Measurements from ENCODE around the gene TMEM81.

TMEM81 gene

GRCh38 chr1:205061665-205062069, 22.6 kb downstream of the TMEM81 start:
- peak; percentile 81 to 98 (median 90) for DNase-seq
- intact Hi-C loops (cut with DNase I), result loop anchor here (1.0 kb wide), 1 partner anchor 72 kb away; no protein-coding TSS in a partner anchor

DNA sequence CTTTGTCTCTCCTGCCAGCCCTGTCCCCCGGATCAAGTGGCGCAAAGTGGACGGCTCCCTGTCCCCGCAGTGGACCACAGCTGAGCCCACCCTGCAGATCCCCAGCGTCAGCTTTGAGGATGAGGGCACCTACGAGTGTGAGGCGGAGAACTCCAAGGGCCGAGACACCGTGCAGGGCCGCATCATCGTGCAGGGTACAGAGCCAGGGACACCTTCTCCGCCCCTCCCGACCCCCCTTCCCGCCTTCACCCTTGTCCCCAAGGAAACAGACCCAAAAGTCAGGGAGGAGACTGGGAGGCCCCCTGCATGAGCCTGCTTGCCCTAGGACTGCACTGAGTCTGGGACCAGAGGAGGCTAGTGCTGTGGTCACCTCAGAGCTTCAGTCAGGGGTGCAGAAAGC, 23.0 kb downstream of the TMEM81 start:
- DNase-seq, result peak in 2 of 10 donors; percentile 74 to 81
- intact Hi-C loops (cut with DNase I), result loop anchor here (1.0 kb wide), 1 partner anchor 72 kb away; no protein-coding TSS in a partner anchor

- intact Hi-C loops (cut with DNase I), result loop anchor here (1.0 kb wide), 1 partner anchor 71 kb away; no protein-coding TSS in a partner anchor
- peak in 1 of 10 donors; percentile 72 for DNase-seq
Observed at GRCh38 chr1:205060746-205061145, 23.5 kb downstream of the TMEM81 start.

GRCh38 chr1:205059660-205060059, 24.6 kb downstream of the TMEM81 start:
- DNase-seq, result peak in 2 of 10 donors; percentile 32 to 50
- intact Hi-C loops (cut with DNase I), result no loop called here

DNA sequence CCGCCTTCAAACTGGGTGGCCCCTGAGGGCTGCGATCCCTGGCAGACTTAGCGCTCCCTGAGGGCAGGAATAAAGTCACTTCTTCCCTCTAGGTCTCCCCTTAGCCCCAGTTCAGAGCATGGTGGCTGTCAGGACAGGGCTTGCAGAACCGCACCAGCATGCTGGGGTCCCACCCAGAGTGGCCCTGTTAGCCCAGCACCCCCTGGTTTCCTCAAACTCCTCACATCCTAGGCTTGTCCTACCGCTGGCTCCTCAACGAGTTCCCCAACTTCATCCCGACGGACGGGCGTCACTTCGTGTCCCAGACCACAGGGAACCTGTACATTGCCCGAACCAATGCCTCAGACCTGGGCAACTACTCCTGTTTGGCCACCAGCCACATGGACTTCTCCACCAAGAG, 25.4 kb downstream of the TMEM81 start:
- peak in 1 of 10 donors; percentile 81 for DNase-seq
- intact Hi-C loops (cut with DNase I), result no loop called here

DNA sequence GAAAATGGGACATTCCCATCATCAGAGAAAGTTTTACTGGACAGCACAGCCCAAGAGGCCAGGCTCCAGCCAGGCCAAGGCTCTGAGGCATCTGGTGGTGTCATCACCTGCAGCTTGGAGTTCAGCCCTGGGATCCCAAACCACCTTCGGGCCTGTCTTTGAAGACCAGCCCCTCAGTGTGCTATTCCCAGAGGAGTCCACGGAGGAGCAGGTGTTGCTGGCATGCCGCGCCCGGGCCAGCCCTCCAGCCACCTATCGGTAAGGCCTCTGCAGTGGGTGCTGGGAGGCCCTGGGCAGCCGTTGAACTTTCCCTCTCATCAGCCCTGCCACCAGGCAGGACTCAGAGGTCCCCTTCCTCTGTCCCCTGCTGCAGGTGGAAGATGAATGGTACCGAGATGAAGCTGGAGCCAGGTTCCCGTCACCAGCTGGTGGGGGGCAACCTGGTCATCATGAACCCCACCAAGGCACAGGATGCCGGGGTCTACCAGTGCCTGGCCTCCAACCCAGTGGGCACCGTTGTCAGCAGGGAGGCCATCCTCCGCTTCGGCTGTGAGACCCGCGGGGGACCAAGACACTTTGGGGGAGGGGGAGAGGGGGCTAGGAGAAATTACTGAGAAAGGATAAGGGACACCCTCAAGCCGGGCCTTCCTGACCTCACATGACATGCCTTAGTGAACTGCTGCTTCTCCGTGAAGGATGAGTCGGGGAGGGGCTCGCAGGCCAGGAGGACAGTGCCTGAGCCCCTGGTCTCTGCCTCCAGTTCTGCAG, 26.3 kb downstream of the TMEM81 start:
- intact Hi-C loops (cut with DNase I), result no loop called here
- peak in 1 of 10 donors; percentile 62 for DNase-seq

GRCh38 chr1:205056956-205057568, 27.2 kb downstream of the TMEM81 start:
- DNase-seq, result peak in 2 of 10 donors; percentile 65 to 72
- intact Hi-C loops (cut with DNase I), result no loop called here

GRCh38 chr1:205056188-205056611, 28.1 kb downstream of the TMEM81 start:
- intact Hi-C loops (cut with DNase I), result no loop called here
- DNase-seq, result peak in 2 of 10 donors; percentile 37 to 72

GRCh38 chr1:205054013-205054412, 30.2 kb downstream of the TMEM81 start:
- intact Hi-C loops (cut with DNase I), result no loop called here
- no peak for DNase-seq

- no peak for DNase-seq
- intact Hi-C loops (cut with DNase I), result no loop called here
Observed at GRCh38 chr1:205053296-205053695, 31.0 kb downstream of the TMEM81 start.

DNA sequence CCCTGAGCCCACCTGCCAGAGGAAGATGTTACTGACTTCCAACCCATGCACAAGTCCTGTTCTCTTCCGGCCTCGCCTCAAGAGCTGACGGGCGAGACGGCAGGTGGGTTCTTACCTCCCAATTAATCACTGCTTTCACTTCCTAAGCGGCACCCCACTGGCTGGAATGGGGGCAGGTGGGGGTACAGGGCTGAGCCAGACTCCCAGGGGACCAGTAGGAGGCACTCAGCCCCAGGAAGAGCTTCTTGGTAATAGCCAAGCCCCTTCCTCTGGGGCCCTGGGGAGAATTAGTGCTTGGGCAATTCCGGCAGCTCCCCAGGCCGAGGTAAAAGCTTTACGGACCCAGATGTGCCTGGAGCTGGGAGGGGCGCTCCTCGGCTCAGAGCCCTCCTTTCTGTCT, 31.6 kb downstream of the TMEM81 start:
- intact Hi-C loops (cut with DNase I), result no loop called here

DNA sequence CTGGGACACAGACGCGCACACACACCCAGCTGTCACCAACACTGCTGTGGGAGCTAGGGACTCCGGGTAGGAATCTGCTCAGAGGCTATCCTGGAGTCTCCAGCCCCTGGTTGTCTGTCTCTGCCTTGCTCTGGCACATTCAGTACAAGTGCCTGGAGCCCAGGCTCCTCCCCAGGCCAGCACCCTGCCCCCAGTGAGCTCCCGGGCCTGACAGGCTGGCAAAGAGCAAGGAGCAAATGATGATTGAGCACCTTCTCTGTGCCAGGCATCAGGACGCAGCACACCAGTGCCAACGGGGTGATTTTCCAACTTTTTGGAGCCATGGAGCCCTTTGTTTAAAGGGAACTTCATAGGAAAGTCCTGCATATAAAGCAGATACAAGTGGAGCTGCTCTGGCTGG, 34.8 kb downstream of the TMEM81 start:
- intact Hi-C loops (cut with DNase I), result loop anchor here (10.0 kb wide), 1 partner anchor 205 kb away; no protein-coding TSS in a partner anchor
- peak in 8 of 10 donors; percentile 43 to 92 (median 69) for DNase-seq

More for the DNA sequence above, 31.6 kb downstream of the TMEM81 start:
- DNase-seq, result peak in 1 of 10 donors; percentile 40

GRCh38 chr1:205048382-205048781, 35.9 kb downstream of the TMEM81 start:
- intact Hi-C loops (cut with DNase I), result loop anchor here (10.0 kb wide), 1 partner anchor 206 kb away; no protein-coding TSS in a partner anchor
- peak; percentile 80 to 99 (median 89) for DNase-seq

- intact Hi-C loops (cut with DNase I), result loop anchor here (10.0 kb wide), 1 partner anchor 207 kb away; no protein-coding TSS in a partner anchor
- DNase-seq, result peak in 3 of 10 donors; percentile 55 to 92 (median 69)
Observed at GRCh38 chr1:205047764-205048231, 36.5 kb downstream of the TMEM81 start.

- intact Hi-C loops (cut with DNase I), result loop anchor here (10.0 kb wide), 1 partner anchor 208 kb away; no protein-coding TSS in a partner anchor
- DNase-seq, result peak in 8 of 10 donors; percentile 52 to 96 (median 70)
Observed at GRCh38 chr1:205046870-205047269, 37.4 kb downstream of the TMEM81 start.

DNA sequence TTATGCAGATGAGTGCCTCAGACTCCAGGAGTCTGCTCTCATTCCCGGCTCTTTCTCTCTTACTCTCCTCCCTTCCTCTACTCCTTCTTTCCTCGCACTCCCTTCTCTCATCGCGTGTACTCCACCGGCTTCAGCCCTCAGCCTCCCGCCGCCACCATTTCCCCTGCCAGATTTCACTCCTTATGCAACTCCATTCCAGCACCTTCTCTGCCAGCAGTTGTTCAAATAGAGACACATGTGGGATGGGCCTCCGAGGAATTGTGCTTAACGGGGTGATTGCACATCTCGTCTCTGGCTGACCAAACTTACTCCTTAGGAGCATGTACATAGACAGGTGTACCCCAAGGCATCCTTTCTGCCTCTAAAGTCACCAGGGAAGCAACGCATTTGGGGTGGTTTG, 39.1 kb downstream of the TMEM81 start:
- peak in 1 of 10 donors; percentile 81 for DNase-seq
- intact Hi-C loops (cut with DNase I), result loop anchor here (10.0 kb wide), 1 partner anchor 210 kb away; no protein-coding TSS in a partner anchor

DNA sequence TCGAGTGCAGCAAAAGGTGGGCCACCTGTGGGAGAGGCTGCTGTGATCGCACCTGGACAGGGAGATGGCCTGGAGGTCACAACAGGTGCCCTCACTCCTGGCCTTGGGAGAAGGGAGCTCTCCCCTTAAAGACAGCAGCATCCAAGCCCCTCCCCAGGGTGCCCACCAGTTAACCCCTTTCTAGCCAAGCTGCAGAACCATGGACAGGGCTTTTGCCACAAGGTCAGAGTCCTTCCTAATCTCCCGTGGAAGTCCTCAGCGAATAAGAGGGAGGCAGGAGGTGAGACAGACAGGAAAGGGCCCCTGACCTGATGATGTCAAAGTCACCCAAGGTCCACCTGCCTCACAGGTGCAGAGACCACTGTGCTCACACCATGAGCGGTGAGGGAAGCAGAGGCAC, 39.5 kb downstream of the TMEM81 start:
- intact Hi-C loops (cut with DNase I), result loop anchor here (10.0 kb wide), 1 partner anchor 210 kb away; no protein-coding TSS in a partner anchor

GRCh38 chr1:205043866-205044265, 40.4 kb downstream of the TMEM81 start:
- intact Hi-C loops (cut with DNase I), result loop anchor here (10.0 kb wide), 1 partner anchor 211 kb away; no protein-coding TSS in a partner anchor
- DNase-seq, result no peak

More for the DNA sequence above, 39.5 kb downstream of the TMEM81 start:
- no peak for DNase-seq

- intact Hi-C loops (cut with DNase I), result loop anchor here (10.0 kb wide), 1 partner anchor 212 kb away; no protein-coding TSS in a partner anchor
- DNase-seq, result peak; percentile 82 to 98 (median 88)
Observed at GRCh38 chr1:205042911-205043806, 41.1 kb downstream of the TMEM81 start, which contains the start of gene CNTN2. Gene CNTN2, plus strand, starts transcription at chr1:205043212. Its CDS starts 9,974 bp downstream, at chr1:205053186.
